HCEC 1CT (cell line): ENCODE measurements around the gene PRKCD.

ENCODE experiments used
- DNase-seq: peaks from one replicate; pipeline ENCODE4 v3.0.0-alpha.2; 2017

Gene PRKCD

DNA sequence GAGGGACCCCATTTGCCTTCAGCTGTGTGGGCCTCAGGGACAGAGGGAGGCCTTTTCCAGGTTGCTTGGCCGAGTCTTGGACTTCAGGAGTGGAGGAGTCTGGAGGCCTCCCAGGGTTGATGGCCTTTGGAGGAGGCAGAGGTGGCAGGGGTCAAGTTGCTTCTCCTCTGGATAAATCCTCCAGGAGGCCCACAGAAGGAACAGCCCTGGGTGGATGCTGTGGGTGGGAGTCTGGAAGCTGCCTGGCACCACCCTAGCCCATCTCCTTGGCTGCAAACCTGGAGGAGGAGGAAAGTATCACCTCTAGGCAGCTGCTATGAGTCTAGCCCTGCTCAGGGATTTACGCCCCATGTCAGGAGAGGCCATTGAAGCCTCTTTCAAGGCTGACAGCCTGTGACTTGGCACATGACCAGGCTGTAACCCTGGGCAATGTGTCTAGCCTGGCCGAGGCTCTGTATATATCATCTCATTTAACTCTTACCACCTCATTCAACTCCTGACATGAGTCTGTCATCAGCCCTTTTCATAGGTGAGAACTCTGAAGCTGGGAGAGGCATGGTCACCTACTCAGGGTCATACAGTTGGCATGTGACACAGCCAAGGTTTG lies 2.9 kb upstream of the PRKCD start:
- no peak for DNase-seq

DNA sequence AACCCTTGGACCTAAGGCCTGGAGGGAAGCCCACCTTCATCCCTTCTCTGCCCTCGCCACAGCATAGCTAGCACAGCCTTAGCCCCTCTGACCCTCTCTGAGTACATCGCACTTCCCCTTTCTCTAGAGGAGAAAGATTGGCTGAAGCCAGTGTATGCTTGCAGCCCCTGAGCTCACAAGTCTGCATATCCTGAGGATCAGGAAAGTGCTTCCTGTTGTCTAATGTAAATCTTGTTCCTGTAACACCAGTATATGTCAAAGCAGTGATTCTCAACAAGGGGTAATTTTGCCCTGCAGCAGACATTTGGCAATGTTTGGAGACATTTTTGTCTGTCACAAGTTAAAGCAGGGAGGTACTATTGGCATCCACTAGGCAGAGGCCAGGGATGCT lies 2.2 kb upstream of the PRKCD start:
- DNase-seq = no peak

DNA sequence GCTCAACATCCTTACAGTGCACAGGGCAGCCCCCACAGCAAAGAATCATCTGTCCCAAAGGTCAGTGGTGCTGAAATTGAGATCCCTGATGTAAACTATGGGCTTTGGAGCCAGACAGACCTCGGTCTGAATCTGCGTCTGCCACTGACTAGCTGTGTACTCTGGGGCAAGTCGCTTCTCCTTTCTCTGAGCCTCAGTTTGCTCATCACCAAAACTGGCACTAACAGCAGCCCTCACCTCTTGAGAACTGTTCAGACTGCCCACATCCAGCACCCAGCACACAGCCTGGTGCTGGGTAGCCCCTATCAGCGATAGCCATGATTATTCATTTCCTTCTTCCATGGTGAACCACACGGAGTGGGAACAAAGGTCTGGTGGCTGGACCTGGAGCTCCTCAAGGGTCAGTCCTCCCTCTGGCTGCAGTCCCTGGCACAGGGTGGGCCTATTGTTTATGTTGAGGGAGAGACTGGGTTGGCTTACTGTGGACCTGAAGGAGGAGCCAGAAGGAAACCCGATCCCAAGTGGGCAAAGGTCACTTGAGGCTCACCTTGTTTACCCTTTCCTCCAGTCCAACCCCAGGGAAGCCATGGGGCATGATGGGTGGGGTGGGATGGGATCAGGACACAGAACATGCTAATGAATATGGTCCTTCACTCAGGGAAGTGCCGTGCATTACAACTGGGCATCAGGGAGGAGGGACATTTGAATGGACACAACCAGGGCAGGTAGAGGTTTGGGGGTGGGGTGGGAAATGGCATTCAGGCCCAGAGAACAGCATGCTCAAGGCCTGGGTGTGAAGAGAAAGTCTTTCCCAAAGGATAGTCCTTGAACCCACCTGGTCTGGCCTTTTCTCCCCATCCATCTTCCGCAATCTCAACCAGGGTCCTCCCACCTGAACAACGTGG lies 1.6 kb upstream of the PRKCD start:
- DNase-seq = no peak

DNA sequence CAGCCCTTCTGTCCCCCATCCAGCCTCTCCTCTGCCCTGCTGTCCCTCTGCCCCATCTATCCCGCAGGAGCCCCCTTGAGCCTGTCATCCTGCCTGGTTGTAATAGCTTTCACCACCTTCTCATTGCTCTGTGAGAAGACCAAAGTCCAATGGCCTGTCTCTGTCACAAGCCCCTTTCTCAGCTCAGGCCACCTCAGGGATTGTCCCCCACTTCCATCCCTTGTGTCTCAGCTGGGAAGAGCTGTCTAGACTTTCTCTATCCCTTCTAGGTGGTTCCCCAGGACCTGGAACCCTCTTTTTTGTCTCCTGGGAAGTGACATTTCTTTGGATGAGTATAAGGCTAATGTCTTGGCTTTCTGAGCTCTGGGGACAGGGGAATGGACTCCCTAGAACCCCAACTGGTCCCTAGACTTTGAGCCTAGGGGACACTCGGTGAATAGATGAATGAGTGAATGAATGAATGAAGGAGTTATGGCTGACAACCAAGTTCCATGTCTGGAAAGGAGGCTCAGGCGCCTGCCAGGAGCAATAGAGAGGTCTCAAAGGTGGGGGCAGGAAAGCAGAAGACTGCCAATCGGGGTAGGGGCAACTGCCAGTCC lies 849 bp upstream of the PRKCD start:
- DNase-seq = no peak

DNA sequence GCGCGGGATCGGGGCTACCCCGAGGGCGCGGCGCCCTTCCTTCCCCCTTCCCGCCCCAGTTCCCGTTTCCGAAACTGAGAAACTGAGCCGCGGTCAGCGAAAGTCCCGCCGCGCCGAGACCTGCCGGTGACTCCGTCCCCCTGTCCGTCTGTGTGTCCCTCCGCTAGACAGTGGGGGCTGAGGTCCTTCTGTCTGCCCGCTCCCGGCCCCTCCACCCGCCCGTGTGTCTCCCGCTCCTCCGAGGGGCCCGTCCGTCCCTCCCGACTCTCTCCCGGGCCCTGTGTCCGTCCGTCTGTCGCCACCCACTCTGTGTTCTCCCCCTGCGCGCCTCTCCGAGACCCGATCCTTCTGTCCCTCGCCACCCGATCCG lies 426 bp downstream of the PRKCD start:
- no peak for DNase-seq

DNA sequence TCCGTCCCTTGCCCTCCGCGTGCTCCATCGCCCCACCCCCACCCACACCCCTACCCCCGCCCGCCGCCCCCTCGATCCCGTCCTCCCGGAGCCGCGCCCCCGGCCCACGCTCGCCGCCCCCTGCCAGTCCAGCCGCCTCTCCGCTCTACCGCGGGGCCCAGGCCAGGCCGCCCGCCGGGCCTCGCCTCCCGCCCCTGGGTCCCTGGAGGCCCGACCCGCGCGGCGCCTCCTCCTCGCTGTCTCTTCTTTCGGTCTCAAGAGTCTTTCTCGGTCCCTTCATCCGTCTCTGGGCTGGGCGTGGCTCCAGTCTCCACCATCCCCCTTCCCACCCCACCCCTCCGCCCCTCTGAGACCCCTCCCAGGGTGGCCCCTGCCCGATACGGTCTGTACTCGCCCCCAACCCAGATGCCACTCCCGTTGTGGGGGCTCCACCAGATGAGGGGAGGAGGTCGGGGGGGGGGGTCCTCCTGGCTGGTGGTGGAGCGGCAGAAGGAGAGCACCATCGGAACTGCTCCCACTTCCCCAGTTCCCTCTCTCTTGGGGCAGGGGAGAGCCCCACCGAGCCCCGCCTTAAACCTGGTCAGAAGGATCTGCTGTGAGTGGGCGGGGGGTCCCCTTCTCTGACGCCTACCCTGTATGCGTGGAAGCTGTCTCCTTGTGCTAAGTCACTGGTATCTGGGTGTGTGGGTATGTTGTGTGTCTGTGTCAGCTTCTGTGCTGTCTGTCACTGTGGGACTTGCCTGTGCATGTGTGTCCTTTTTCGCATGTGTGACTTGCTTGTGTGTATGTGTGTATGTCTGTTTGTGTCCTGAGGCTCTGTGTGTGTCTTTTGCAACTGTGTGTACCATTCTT lies 1.0 kb downstream of the PRKCD start:
- no peak for DNase-seq

DNA sequence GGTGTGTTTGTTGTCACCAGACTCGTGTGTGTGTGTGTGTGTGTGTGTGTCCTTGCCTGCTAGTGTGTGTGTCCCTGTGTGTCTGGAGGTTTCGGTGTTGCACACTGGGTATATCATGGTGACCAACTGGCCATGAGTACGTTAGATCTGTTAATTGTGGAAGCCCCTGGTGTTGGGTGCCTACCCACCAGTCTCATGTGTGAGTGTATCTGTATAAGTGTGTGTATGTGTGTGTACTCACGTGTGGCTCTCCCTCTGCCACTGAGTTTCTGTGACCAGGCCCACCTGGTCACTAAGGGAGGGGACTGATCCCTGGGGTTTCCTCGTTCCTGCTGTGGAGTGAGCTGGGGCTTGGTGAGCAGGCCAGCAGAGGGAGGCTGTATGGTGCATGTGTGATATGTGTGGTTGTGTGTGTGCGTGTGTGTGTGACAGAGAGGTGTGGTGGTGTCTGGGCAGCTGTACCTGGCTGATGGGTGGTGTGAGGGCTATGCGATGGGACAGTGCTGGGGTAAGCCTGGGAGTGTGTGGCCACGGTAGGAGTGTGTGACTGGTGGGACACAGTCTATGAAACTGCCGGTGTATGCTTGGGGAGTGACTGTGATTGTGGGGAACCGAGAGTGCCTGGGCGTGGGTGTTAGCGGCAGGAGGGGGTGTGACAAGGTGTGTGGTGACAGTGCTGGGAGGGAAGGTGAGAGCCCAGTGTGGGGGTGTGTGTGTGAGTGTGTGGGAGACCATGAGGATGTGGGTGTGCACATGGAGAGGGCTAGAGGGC lies 1.8 kb downstream of the PRKCD start:
- DNase-seq = no peak

DNA sequence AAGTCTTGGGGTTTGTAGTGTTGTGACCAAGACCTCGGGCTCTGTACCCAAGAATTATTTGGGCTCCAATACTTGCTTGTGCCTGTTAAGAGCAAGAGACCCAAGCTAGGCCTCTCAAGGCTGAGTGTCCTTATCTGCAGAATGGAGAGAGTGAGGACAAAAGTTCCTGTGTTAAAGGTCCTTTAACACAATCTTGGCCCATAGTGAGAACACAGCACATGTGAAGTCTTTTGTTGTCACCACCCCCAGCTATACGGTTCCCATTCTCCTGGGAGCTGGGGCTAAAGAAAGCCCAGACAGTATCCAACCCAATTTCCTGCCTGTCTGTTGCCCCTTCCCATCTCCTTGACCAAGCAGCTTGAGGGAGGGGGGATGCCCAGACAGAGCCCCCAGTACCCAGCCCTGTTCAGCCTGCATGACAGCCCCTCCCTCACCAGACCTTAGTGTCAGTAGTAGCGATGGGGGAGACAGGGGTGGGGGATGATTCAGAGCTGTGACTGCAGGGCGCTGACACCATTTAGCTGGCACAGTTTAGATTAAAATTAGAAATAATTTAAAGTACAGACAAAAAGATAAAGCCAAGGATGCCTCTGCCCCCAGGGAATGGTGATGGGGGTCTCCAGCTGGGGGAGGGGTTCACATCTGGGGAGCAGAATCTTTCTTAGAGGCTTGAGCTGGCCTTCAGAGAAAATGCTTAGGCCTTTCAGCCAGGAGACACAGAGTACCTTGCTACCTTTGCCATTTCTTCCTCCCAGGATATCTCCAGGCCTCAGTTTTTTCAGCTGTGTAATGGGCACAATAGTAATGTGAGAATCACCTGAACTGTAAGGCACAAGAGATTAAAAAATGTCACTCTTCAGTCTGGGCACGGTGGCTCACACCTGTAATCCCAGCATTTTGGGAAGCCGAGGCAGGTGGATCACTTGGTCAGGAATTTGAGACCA lies 2.7 kb downstream of the PRKCD start:
- no peak for DNase-seq

DNA sequence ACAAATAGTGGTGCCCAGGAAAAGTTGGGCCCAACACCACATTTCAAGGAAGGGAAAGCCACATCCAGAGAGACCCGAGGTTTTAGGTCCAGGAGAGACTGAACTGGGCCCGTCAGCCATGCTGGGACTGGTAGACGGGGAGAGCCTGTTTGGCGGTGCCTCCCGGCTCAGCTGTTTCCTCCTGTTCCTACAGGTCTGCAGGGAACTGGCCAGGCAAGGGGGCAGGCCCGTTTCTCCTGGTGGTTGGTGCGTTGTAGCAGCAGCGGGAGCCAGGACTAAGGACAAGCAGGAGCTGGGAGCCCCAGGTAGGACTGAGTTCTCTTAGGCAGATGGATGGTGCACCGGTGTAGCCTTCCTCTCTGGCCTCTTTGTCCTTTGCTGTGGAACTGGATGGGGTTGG lies 3.9 kb downstream of the PRKCD start:
- DNase-seq = no peak

DNA sequence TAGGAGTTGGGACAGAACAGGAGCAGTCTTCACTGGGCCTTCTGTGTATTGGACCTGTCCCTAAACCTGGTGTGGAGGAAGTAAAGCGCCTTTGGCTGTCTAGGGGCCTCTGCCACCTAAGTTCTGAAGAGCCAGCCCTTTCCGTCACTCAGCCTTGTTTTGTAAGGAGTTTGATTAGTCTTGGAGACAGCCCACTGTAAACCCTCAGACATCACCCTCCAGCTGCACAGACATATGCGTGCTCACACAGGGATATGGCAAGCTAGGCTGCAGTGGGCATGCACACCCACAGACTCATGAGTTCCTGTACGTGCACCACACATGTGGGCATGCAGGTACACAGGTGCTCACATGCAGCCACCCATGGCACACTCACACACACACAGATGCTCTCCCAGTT lies 5.2 kb downstream of the PRKCD start:
- no peak for DNase-seq

DNA sequence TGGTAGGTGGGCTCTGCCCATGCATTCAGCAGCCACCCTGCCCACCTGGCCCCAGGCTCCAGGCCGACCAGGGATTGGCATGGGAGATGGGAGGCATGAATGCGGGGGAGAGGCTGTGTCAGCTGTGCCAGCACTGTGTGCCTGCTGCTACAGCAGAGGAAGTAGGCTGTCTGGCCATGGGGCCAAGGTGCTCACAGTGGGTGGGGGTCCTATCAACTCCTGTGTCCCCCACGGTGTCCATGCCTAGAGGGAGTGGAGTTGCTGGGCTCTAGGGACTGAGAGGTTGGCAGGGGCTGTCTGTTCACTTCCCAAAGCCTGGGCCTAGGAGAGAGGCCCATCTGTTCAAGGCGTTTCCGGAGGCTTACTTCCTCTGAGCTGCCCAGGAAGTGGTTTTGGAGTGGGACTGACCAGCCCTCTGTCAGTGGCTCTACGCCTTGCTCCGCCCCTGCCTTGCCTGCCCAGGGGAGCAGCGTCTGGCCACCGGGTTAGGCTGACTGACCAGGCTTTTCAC lies 5.8 kb downstream of the PRKCD start:
- DNase-seq = peak; percentile 88

DNA sequence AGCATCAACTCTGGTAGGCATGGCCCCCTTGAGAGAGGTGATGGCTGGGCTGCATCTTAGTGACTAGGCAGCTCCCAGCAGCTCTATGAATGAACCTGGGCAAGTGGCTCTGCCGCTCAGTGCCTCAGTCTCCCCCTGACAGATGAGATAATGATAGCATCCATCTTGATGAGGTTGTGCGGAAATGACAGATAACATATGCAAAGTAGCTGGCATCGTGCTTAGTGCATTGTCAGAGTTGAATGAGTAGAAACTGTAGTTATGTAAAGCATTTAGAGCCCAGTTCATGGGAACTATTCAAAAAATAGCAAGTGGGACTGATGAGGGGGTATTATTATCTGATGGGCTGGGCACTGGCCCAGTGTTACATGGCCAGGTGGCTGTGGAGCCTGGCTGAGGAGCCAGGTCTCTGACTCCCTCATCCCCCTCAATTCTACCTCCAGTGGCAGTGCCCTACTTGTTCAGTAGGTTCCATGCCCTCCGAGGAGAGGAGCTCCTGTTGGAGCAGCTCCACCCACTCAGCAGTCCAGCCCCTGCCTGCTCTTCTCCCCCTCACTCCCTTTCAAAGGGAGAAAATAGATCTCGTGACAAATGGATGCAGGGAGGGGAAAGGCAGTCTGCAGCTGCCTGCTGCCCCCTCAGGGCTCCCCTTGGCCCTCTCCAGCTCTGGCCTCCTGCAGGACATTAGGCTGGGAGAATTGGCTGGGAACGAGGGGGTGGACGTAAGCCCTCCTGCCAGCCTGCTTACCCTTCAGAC lies 6.6 kb downstream of the PRKCD start:
- DNase-seq = no peak

DNA sequence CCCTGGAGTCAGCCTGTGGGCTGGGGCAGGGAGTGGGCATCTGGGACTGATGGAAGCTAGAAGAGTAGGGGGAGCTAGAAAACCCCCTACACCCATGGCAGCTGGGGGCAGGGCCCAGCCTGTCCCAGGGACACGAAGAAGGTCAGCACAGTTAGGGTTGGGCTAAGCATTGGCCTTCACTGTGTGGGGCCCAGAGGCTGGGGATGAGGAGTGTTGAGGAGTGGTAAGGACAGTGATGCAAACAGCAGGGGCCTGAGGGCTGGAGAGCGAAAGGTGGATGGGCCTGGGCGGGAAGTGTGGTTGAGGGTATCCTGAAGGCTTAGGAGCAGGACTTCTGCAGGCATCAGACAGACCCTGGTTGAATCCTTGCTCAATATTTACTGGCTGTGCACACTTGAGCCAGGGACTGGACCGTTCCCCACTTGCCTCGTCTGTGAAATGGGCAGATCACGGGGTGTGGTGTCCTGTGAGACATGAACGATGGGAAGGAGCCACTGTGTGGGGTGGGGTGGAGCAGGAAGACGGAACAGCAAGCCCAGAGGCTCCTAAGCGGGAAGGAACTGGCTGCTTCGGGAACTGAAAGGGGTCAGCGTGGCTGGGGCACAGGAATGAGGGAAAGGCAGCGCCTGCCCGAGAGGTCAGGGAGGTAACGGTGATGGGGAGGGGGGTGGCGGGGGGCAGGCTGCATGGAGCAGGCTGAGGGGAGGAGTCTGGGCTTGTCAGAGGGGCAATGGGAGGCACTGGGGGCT lies 7.3 kb downstream of the PRKCD start:
- DNase-seq = no peak

DNA sequence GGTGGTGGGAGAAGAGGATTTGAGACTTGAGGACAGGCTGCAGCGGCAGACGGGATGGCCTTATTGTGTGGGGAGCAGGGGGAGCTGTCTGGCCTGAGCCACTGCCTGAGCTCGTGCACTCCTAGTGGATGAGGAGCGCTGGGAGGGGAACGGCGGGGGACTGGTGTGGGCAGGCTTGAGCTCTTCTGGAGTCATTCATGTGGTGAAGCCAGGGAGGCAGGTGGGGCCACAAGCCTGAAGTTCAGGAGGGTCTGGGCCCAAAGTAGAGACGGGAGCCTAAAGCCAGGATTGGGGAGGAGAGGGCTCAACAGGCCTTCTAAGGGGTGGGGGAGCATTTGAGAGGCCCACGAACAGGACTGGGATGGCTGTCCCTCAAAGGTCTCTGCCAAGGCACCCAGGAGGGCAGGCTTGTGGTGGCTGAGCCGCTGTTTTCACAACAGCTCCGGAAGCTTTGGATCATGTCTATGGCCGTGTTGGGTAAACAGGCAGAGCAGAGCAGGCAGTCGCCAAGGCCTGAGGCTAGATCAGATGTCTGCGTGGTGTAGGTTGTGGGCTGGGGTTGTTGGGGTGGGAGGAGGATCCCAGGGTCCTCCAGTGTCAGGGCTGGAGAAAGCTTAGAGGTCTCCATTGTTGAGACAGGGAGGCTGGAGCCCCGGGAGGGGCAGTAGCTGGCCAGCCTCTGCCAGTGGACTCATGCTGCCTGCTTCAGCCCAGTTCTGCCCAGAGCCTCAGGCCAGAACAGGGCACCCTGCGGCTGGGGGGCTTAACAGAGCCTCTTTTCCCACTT lies 8.2 kb downstream of the PRKCD start:
- no peak for DNase-seq

DNA sequence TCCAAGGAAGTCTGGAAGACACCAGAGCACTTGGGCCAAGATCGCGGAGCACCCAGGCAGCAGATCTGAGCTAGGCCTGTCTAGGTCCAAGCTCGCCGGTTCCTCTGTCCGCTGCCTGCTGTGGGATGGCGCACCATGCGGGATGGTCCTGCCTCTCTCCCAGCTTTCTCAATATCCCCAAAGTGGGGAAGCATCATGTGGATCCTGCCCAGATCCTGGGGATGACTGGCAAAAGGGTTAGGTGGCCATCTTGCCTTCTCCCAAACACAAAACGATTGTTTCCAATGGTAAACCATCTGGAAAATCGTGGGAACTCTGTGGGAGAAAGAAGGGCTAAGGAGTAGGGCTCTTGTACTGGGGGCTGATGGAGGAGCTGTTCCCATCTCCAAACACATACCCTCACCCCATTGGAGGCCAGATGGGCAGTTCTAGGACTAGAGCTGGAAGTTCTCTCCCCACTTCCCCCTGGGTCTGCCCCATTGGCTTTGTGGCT lies 8.9 kb downstream of the PRKCD start:
- DNase-seq = no peak

DNA sequence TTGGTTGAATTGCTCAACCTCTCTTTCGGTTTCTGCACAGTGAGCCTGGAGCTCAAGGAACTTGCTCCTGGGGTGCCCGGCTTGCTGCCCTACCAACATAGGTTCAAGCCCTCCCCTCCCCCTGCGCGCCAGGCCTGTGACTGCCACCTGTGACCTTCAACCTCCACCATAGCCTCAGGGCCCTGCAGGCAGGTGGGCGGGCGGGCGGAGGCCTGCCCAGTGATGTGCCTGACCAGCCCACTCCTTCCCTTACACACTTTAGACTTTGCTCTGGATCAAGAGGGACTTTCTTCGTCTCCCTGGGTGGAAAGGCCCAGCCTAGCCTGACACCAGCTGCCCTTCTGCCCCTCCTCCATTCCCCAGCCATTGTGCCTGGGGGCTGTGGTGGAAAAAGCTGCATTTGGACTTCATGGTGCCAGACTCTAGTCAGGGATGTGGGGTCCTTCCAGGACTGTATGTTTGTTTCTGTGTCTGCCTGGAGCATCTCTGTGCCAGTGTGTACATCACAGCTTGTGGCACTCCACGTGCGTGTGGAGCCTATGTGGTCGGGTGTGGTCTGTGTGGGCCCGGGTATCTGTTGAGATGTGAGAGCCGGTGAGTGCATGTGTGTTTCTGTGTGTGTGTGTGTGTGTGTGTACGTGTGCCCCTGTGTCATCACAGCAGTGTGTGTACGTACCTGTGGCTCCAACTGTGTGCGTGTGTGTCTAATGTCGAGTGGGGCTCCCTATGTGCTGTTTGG lies 9.5 kb downstream of the PRKCD start:
- no peak for DNase-seq

DNA sequence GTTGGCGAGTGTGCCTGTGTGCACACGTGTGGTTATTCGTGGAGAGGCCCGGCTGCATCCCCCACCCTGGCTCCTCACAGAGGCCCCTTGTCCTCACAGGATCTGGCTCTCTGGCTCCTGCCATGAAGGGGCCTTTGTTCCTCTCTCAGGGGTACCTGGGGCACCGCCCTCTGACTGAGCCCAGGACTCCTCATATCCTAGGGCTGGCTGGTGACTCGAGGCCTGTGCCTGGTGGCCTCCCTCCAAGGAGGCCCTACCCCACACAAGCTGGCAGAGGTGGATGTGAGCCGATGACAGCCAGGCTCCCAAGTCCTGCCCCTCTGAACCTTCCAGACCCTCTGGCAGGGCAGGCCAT lies 10.0 kb downstream of the PRKCD start:
- DNase-seq = no peak
